Measurements from ENCODE around the gene HAUS3.

Gene HAUS3

GRCh38 chr4:2284161-2284933, 42.4 kb upstream of the HAUS3 start:
- ChIA-PET POLR2A (no interaction called here), CTCF (no interaction called here)
- Histone ChIP-seq H3K27ac (ENCODE audit: extremely low read depth, low read depth, low read length) (no peak overlapping the region), H3K9me3 (ENCODE audit: control insufficient read depth, insufficient read depth, low read depth, low read length) (no peaks in the 10 kb centered on the region), H3K4me1 (ENCODE audit: control insufficient read depth, insufficient read depth, low read length) (no peaks in the 10 kb centered on the region), H3K36me3 (ENCODE audit: control insufficient read depth in 2 of 2, insufficient read depth in 1 of 2, low read length in 2 of 2) (no peaks in the 10 kb centered on the region), H3K4me3 (ENCODE audit: low read depth, low read length) (no peak overlapping the region)
- TF ChIP-seq ZNF621 (tag by site-specific recombination; IDR thresholded peaks at IDR 0.05) = no peak

GRCh38 chr4:2283199-2283711, 41.3 kb upstream of the HAUS3 start:
- ChIA-PET CTCF (interaction anchor here (0.6 kb wide), 1 partner anchor 852 kb away, joined by 3 read pairs; no protein-coding TSS in a partner anchor), POLR2A (no interaction called here)
- TF ChIP-seq HOXC10 (CRISPR knock-in tag; IDR thresholded peaks at IDR 0.05) = no peak
- no peak for TF ChIP-seq ZNF221 (tag by site-specific recombination; IDR thresholded peaks at IDR 0.05; ENCODE audit: borderline replicate concordance)
- TF ChIP-seq ZBTB7A (tag by site-specific recombination; IDR thresholded peaks at IDR 0.05; ENCODE audit: low read depth) = no peak
- TF ChIP-seq EGR2 (tag by site-specific recombination; IDR thresholded peaks at IDR 0.05; ENCODE audit: low read depth) = peak; percentile 97
- peak; percentile 46; the same call in 1 of the 2 replicates for TF ChIP-seq ZBTB17 (tag by site-specific recombination; IDR thresholded peaks at IDR 0.05)
- TF ChIP-seq ZFP3 (tag by site-specific recombination; IDR thresholded peaks at IDR 0.05; ENCODE audit: low read depth) = no peak
- no peak for TF ChIP-seq ZNF701 (tag by site-specific recombination; IDR thresholded peaks at IDR 0.05)
- no peak for TF ChIP-seq MYNN (tag by site-specific recombination; IDR thresholded peaks at IDR 0.05; ENCODE audit: borderline replicate concordance)
- no peak for TF ChIP-seq REST (tag by site-specific recombination; IDR thresholded peaks at IDR 0.05)
- TF ChIP-seq ZNF561 (tag by site-specific recombination; IDR thresholded peaks at IDR 0.05; ENCODE audit: borderline replicate concordance) = no peak
- TF ChIP-seq ZNF2 (tag by site-specific recombination; IDR thresholded peaks at IDR 0.05) = no peak
- no peak for TF ChIP-seq PRDM10 (tag by site-specific recombination; IDR thresholded peaks at IDR 0.05)
- no peak for TF ChIP-seq ZNF223 (tag by site-specific recombination; IDR thresholded peaks at IDR 0.05)
- TF ChIP-seq ZNF560 (tag by site-specific recombination; IDR thresholded peaks at IDR 0.05; ENCODE audit: borderline replicate concordance) = no peak
- no peak for TF ChIP-seq ZNF394 (tag by site-specific recombination; IDR thresholded peaks at IDR 0.05; ENCODE audit: borderline replicate concordance)
- TF ChIP-seq ZNF157 (tag by site-specific recombination; IDR thresholded peaks at IDR 0.05) = no peak
- TF ChIP-seq KLF17 (tag by site-specific recombination; IDR thresholded peaks at IDR 0.05) = no peak
- no peak for TF ChIP-seq ZBTB20 (tag by site-specific recombination; IDR thresholded peaks at IDR 0.05)
- TF ChIP-seq IKZF3 (tag by site-specific recombination; IDR thresholded peaks at IDR 0.05) = no peak
- no peak for TF ChIP-seq PATZ1 (tag by site-specific recombination; IDR thresholded peaks at IDR 0.05)

More at GRCh38 chr4:2283199-2283711, 41.3 kb upstream of the HAUS3 start:
- no peak overlapping the region for H3K27ac ChIP-seq (ENCODE audit: extremely low read depth, low read depth, low read length)
- H3K4me1 ChIP-seq (ENCODE audit: control insufficient read depth, insufficient read depth, low read length) = no peaks in the 10 kb centered on the region
- no peaks in the 10 kb centered on the region for H3K36me3 ChIP-seq (ENCODE audit: control insufficient read depth in 2 of 2, insufficient read depth in 1 of 2, low read length in 2 of 2)
- H3K4me3 ChIP-seq (ENCODE audit: low read depth, low read length) = no peak overlapping the region
- no peaks in the 10 kb centered on the region for H3K9me3 ChIP-seq (ENCODE audit: control insufficient read depth, insufficient read depth, low read depth, low read length)

All from HEK293 (cell line).